HL-60 (cell line): ENCODE results near the gene BABAM2.

Experiments
- DNase-seq, 2 experiments: peaks; one replicate each; pipeline ENCODE4 v3.0.0-alpha.2; 2010 to 2020; ENCODE audit warnings: low read depth in 1 of 2, low spot score in 1 of 2
- H3K27ac ChIP-seq: fragments of 250-450 bp; sonication (Bioruptor Pico); replicated peaks from 2 replicates; pipeline ENCODE4 v1.5.1; 2020; ENCODE audit warnings: mild to moderate bottlenecking, moderate library complexity
- H3K27me3 ChIP-seq: fragments of 250-450 bp; sonication (Bioruptor Pico); 2 replicates; pipeline ENCODE4 v1.5.1; 2021; ENCODE audit warnings: mild to moderate bottlenecking, moderate library complexity; ENCODE audit not compliant: insufficient read depth, poor library complexity, severe bottlenecking
- H3K4me3 ChIP-seq: replicated peaks from 2 replicates; pipeline ENCODE4 v1.5.1; 2011; ENCODE audit warnings: mild to moderate bottlenecking, control low read depth, low read length; ENCODE audit not compliant: insufficient read depth
- CTCF ChIP-seq: IDR thresholded peaks from one replicate; pipeline ENCODE4 v1.5.1; 2011; ENCODE audit warnings: low read length, control low read depth, inconsistent platforms; ENCODE audit not compliant: insufficient read depth
- GABPA ChIP-seq: IDR thresholded peaks from 2 replicates; pipeline ENCODE4 v1.6.1; 2012; ENCODE audit warnings: low read depth
- POLR2AphosphoS5 ChIP-seq: IDR thresholded peaks from 2 replicates; pipeline ENCODE4 v1.6.1; 2012; ENCODE audit warnings: low read depth
- REST ChIP-seq: IDR thresholded peaks from 2 replicates; pipeline ENCODE4 v1.6.1; 2012; ENCODE audit warnings: low read depth; ENCODE audit not compliant: insufficient replicate concordance
- SPI1 ChIP-seq: IDR thresholded peaks from 2 replicates; pipeline ENCODE4 v1.6.1; 2012; ENCODE audit warnings: low read depth, mild to moderate bottlenecking, borderline replicate concordance

Gene BABAM2

GRCh38 chr2:27922842-27923241 is 32.3 kb downstream of the BABAM2 start:
- no peak for DNase-seq
- Histone ChIP-seq H3K27ac (no peak overlapping the region), H3K4me3 (no peak overlapping the region), H3K27me3 (no peaks in the 10 kb centered on the region)
- no peak for TF ChIP-seq SPI1

GRCh38 chr2:27925766-27926472 is 35.4 kb downstream of the BABAM2 start:
- DNase-seq: no peak
- H3K27me3 ChIP-seq: no peaks in the 10 kb centered on the region
- no peak overlapping the region for H3K4me3 ChIP-seq
- H3K27ac ChIP-seq: no peak overlapping the region
- TF ChIP-seq POLR2AphosphoS5 (no peak), REST (no peak), SPI1 (no peak), CTCF (no peak), GABPA (no peak)

GRCh38 chr2:27929916-27930486 is 39.5 kb downstream of the BABAM2 start:
- Histone ChIP-seq H3K4me3 (no peak overlapping the region), H3K27me3 (no peaks in the 10 kb centered on the region), H3K27ac (no peak overlapping the region)
- TF ChIP-seq REST: no peak
- no peak for TF ChIP-seq GABPA
- TF ChIP-seq CTCF: no peak
- TF ChIP-seq SPI1: no peak
- TF ChIP-seq POLR2AphosphoS5: no peak
- DNase-seq: no peak

- Histone ChIP-seq H3K27ac (no peak overlapping the region), H3K4me3 (no peak overlapping the region), H3K27me3 (no peaks in the 10 kb centered on the region)
- TF ChIP-seq CTCF (no peak), REST (no peak), SPI1 (no peak), GABPA (no peak), POLR2AphosphoS5 (no peak)
- no peak for DNase-seq
Observed at GRCh38 chr2:27931361-27931950, 40.9 kb downstream of the BABAM2 start.
